AG09309 (cell line): ENCODE measurements around the gene RBBP6.
"Not testable (repeated sequence)": the region's sequence is repeated elsewhere in the genome, so short reads cannot be mapped to it uniquely, and the experiment has no call there.

Experiments
- DNase-seq: peaks from one replicate; pipeline ENCODE4 v3.0.0-alpha.2; 2010; ENCODE audit warnings: low read depth
- H3K4me3 ChIP-seq: 2 replicates; pipeline ENCODE4 v1.5.1; 2011; ENCODE audit warnings: mild to moderate bottlenecking, low read depth, low read length, moderate library complexity; ENCODE audit not compliant: control insufficient read depth
- CTCF ChIP-seq: IDR thresholded peaks from 2 replicates; pipeline ENCODE4 v1.5.1; 2011; ENCODE audit warnings: mild to moderate bottlenecking, low read depth, low read length, inconsistent platforms; ENCODE audit not compliant: insufficient read depth, control insufficient read depth; ENCODE audit errors: missing control alignments

Gene RBBP6

GRCh38 chr16:24555346-24555872 is 16.0 kb downstream of the RBBP6 start:
- DNase-seq: no peak
- TF ChIP-seq CTCF: no peak
- no peak overlapping the region for H3K4me3 ChIP-seq

- H3K4me3 ChIP-seq: no peak overlapping the region
- TF ChIP-seq CTCF: no peak
Observed at GRCh38 chr16:24562811-24563210, 23.4 kb downstream of the RBBP6 start.

GRCh38 chr16:24568392-24568791 is 29.0 kb downstream of the RBBP6 start:
- no peak overlapping the region for H3K4me3 ChIP-seq
- peak; percentile 5 for DNase-seq
- TF ChIP-seq CTCF: peak; percentile 34

More at GRCh38 chr16:24562811-24563210, 23.4 kb downstream of the RBBP6 start:
- no peak for DNase-seq

- TF ChIP-seq CTCF: no peak
- no peak for DNase-seq
- H3K4me3 ChIP-seq: no peak overlapping the region
Observed at GRCh38 chr16:24571096-24571495, 31.7 kb downstream of the RBBP6 start.

- no peak overlapping the region for H3K4me3 ChIP-seq
- DNase-seq: no peak
Observed at GRCh38 chr16:24572069-24572468, 32.7 kb downstream of the RBBP6 start.

GRCh38 chr16:24573141-24573540 is 33.8 kb downstream of the RBBP6 start:
- TF ChIP-seq CTCF: no peak
- DNase-seq: no peak
- H3K4me3 ChIP-seq: no peak overlapping the region

More at GRCh38 chr16:24572069-24572468, 32.7 kb downstream of the RBBP6 start:
- no peak for TF ChIP-seq CTCF

- DNase-seq: not testable (repeated sequence)
Observed at GRCh38 chr16:24574515-24575485, 35.4 kb downstream of the RBBP6 start.

GRCh38 chr16:24575791-24576190 is 36.4 kb downstream of the RBBP6 start:
- not testable (repeated sequence) for H3K4me3 ChIP-seq, DNase-seq

More at GRCh38 chr16:24574515-24575485, 35.4 kb downstream of the RBBP6 start:
- not testable (repeated sequence) for H3K4me3 ChIP-seq
